ENCODE data around the gene TGFBR1.

TGFBR1 gene

GRCh38 chr9:99133145-99133544 lies 28.2 kb downstream of the TGFBR1 start:
- H3K27ac ChIP-seq: no peak overlapping the region
- no peak for TF ChIP-seq FOXP2 (optimal IDR thresholded peaks at IDR 0.05; ENCODE audit: control extremely low read depth, extremely low read length, insufficient read depth)
- no peak for TF ChIP-seq EZH2 (IDR thresholded peaks at IDR 0.05)
- no peak for TF ChIP-seq POLR2AphosphoS5 (IDR thresholded peaks at IDR 0.05; ENCODE audit: borderline replicate concordance, low read depth, low read length)
- no peak overlapping the region for H3K4me3 ChIP-seq
- no peak for DNase-seq (ENCODE audit: low read depth, low spot score)
- no peaks in the 10 kb centered on the region for H3K9me3 ChIP-seq (ENCODE audit: low read depth, low read length)
- no peaks in the 10 kb centered on the region for H3K36me3 ChIP-seq (ENCODE audit: insufficient read depth, low read length)
- no peak overlapping the region for H3K9ac ChIP-seq (ENCODE audit: insufficient read length)

GRCh38 chr9:99134893-99135341 lies 30.0 kb downstream of the TGFBR1 start:
- Histone ChIP-seq H3K27ac (no peak overlapping the region), H3K36me3 (ENCODE audit: insufficient read depth, low read length) (no peaks in the 10 kb centered on the region), H3K9ac (ENCODE audit: insufficient read length) (no peak overlapping the region), H3K9me3 (ENCODE audit: low read depth, low read length) (no peaks in the 10 kb centered on the region), H3K4me3 (no peak overlapping the region)
- DNase-seq (ENCODE audit: low read depth, low spot score): no peak
- TF ChIP-seq FOXP2 (optimal IDR thresholded peaks at IDR 0.05; ENCODE audit: control extremely low read depth, extremely low read length, insufficient read depth) (no peak), POLR2AphosphoS5 (IDR thresholded peaks at IDR 0.05; ENCODE audit: borderline replicate concordance, low read depth, low read length) (no peak), EZH2 (IDR thresholded peaks at IDR 0.05) (no peak)

GRCh38 chr9:99135456-99135855 lies 30.5 kb downstream of the TGFBR1 start:
- Histone ChIP-seq H3K4me3 (no peak overlapping the region), H3K9me3 (ENCODE audit: low read depth, low read length) (no peaks in the 10 kb centered on the region), H3K36me3 (ENCODE audit: insufficient read depth, low read length) (no peaks in the 10 kb centered on the region), H3K9ac (ENCODE audit: insufficient read length) (no peak overlapping the region), H3K27ac (no peak overlapping the region)
- DNase-seq (ENCODE audit: low read depth, low spot score): no peak
- no peak for TF ChIP-seq EZH2 (IDR thresholded peaks at IDR 0.05)
- no peak for TF ChIP-seq POLR2AphosphoS5 (IDR thresholded peaks at IDR 0.05; ENCODE audit: borderline replicate concordance, low read depth, low read length)
- TF ChIP-seq FOXP2 (optimal IDR thresholded peaks at IDR 0.05; ENCODE audit: control extremely low read depth, extremely low read length, insufficient read depth): no peak

GRCh38 chr9:99137225-99137624 lies 32.3 kb downstream of the TGFBR1 start:
- Histone ChIP-seq H3K9ac (ENCODE audit: insufficient read length) (no peak overlapping the region), H3K36me3 (ENCODE audit: insufficient read depth, low read length) (no peaks in the 10 kb centered on the region), H3K4me3 (no peak overlapping the region), H3K9me3 (ENCODE audit: low read depth, low read length) (no peaks in the 10 kb centered on the region), H3K27ac (no peak overlapping the region)
- no peak for TF ChIP-seq FOXP2 (optimal IDR thresholded peaks at IDR 0.05; ENCODE audit: control extremely low read depth, extremely low read length, insufficient read depth)
- TF ChIP-seq POLR2AphosphoS5 (IDR thresholded peaks at IDR 0.05; ENCODE audit: borderline replicate concordance, low read depth, low read length): no peak
- TF ChIP-seq EZH2 (IDR thresholded peaks at IDR 0.05): no peak
- no peak for DNase-seq (ENCODE audit: low read depth, low spot score)

- Histone ChIP-seq H3K4me3 (no peak overlapping the region), H3K36me3 (ENCODE audit: insufficient read depth, low read length) (no peaks in the 10 kb centered on the region), H3K9ac (ENCODE audit: insufficient read length) (no peak overlapping the region), H3K27ac (no peak overlapping the region), H3K9me3 (ENCODE audit: low read depth, low read length) (no peaks in the 10 kb centered on the region)
- TF ChIP-seq FOXP2 (optimal IDR thresholded peaks at IDR 0.05; ENCODE audit: control extremely low read depth, extremely low read length, insufficient read depth) (no peak), EZH2 (IDR thresholded peaks at IDR 0.05) (no peak), POLR2AphosphoS5 (IDR thresholded peaks at IDR 0.05; ENCODE audit: borderline replicate concordance, low read depth, low read length) (no peak)
- no peak for DNase-seq (ENCODE audit: low read depth, low spot score)
Measured at GRCh38 chr9:99137891-99138290, 33.0 kb downstream of the TGFBR1 start.

GRCh38 chr9:99138424-99139284 lies 33.7 kb downstream of the TGFBR1 start:
- no peaks in the 10 kb centered on the region for H3K9me3 ChIP-seq (ENCODE audit: low read depth, low read length)
- no peak for DNase-seq (ENCODE audit: low read depth, low spot score)
- H3K4me3 ChIP-seq: no peak overlapping the region
- TF ChIP-seq EZH2 (IDR thresholded peaks at IDR 0.05) (no peak), FOXP2 (optimal IDR thresholded peaks at IDR 0.05; ENCODE audit: control extremely low read depth, extremely low read length, insufficient read depth) (no peak), POLR2AphosphoS5 (IDR thresholded peaks at IDR 0.05; ENCODE audit: borderline replicate concordance, low read depth, low read length) (no peak)
- H3K27ac ChIP-seq: no peak overlapping the region
- no peak overlapping the region for H3K9ac ChIP-seq (ENCODE audit: insufficient read length)
- H3K36me3 ChIP-seq (ENCODE audit: insufficient read depth, low read length): no peaks in the 10 kb centered on the region

GRCh38 chr9:99139868-99140267 lies 35.0 kb downstream of the TGFBR1 start:
- DNase-seq (ENCODE audit: low read depth, low spot score): no peak
- TF ChIP-seq POLR2AphosphoS5 (IDR thresholded peaks at IDR 0.05; ENCODE audit: borderline replicate concordance, low read depth, low read length): no peak
- Histone ChIP-seq H3K36me3 (ENCODE audit: insufficient read depth, low read length) (no peaks in the 10 kb centered on the region), H3K4me3 (no peak overlapping the region), H3K9me3 (ENCODE audit: low read depth, low read length) (no peaks in the 10 kb centered on the region), H3K27ac (no peak overlapping the region), H3K9ac (ENCODE audit: insufficient read length) (no peak overlapping the region)

GRCh38 chr9:99140685-99141314 lies 35.9 kb downstream of the TGFBR1 start:
- no peak for TF ChIP-seq EZH2 (IDR thresholded peaks at IDR 0.05)
- no peak for TF ChIP-seq POLR2AphosphoS5 (IDR thresholded peaks at IDR 0.05; ENCODE audit: borderline replicate concordance, low read depth, low read length)
- TF ChIP-seq FOXP2 (optimal IDR thresholded peaks at IDR 0.05; ENCODE audit: control extremely low read depth, extremely low read length, insufficient read depth): no peak
- Histone ChIP-seq H3K36me3 (ENCODE audit: insufficient read depth, low read length) (no peaks in the 10 kb centered on the region), H3K9me3 (ENCODE audit: low read depth, low read length) (no peaks in the 10 kb centered on the region), H3K27ac (no peak overlapping the region), H3K4me3 (no peak overlapping the region), H3K9ac (ENCODE audit: insufficient read length) (no peak overlapping the region)
- no peak for DNase-seq (ENCODE audit: low read depth, low spot score)
